A673 (cell line): ENCODE measurements around the gene KIF26B. TPM values are rescaled to one million over a fixed set of nuclear protein-coding genes. Genes with fewer than 3 reads are reported as not detected.
"Not testable (repeated sequence)": the region's sequence is repeated elsewhere in the genome, so short reads cannot be mapped to it uniquely, and the experiment has no call there.

ENCODE experiments used
- BruUV-seq: library from RNA; stranded (reverse); fragments of 400-500 nt; replicated peaks from 2 replicates; lab custom pipeline; 2021; lab: Mats Ljungman, UMichigan
- CTCF ChIA-PET: fragments of 300-600 bp; sonication (Branson Sonifier 250); formaldehyde crosslinking; loops from one replicate; lab custom pipeline; 2022; ENCODE audit warnings: antibody characterized with exemption; lab: Charles Lee
- POLR2A ChIA-PET: fragments of 300-600 bp; sonication (Branson Sonifier 250); formaldehyde crosslinking; loops from one replicate; lab custom pipeline; 2022; ENCODE audit warnings: antibody characterized with exemption; ENCODE audit not compliant: low non-redundant PET; lab: Charles Lee
- DNase-seq: peaks from one replicate; pipeline ENCODE4 v3.0.0-alpha.2; 2015; ENCODE audit warnings: low spot score
- H3K27ac ChIP-seq: fragments of 200-600 bp; sonication (generic); 2 replicates; pipeline ENCODE4 v1.5.1; 2016; ENCODE audit warnings: mixed run types, low read depth, mild to moderate bottlenecking, mixed read lengths, antibody characterized with exemption, low read length; ENCODE audit not compliant: poor library complexity, severe bottlenecking
- H3K27me3 ChIP-seq: fragments of 200-600 bp; sonication (generic); replicated peaks from 2 replicates; pipeline ENCODE4 v1.6.1; 2017; ENCODE audit warnings: mixed run types, low read depth, mild to moderate bottlenecking, mixed read lengths, antibody characterized with exemption, low read length; ENCODE audit not compliant: insufficient read depth, poor library complexity
- H3K36me3 ChIP-seq: fragments of 200-600 bp; sonication (generic); 2 replicates; pipeline ENCODE4 v1.6.1; 2016; ENCODE audit warnings: mixed run types, mild to moderate bottlenecking, mixed read lengths, antibody characterized with exemption, low read length; ENCODE audit not compliant: insufficient read depth, poor library complexity, severe bottlenecking
- H3K4me1 ChIP-seq: fragments of 200-600 bp; sonication (generic); 2 replicates; pipeline ENCODE4 v1.6.1; 2017; ENCODE audit warnings: mixed run types, mild to moderate bottlenecking, mixed read lengths, antibody characterized with exemption, low read length; ENCODE audit not compliant: insufficient read depth, poor library complexity, severe bottlenecking
- H3K4me3 ChIP-seq: fragments of 200-600 bp; sonication (generic); 2 replicates; pipeline ENCODE4 v1.5.1; 2016; ENCODE audit warnings: low read depth, mixed run types, mild to moderate bottlenecking, mixed read lengths, low read length; ENCODE audit not compliant: poor library complexity, severe bottlenecking
- H3K9me3 ChIP-seq: fragments of 200-600 bp; sonication (generic); 2 replicates; pipeline ENCODE4 v1.6.1; 2016; ENCODE audit warnings: mixed run types, low read depth, mild to moderate bottlenecking, mixed read lengths, antibody characterized with exemption, low read length; ENCODE audit not compliant: poor library complexity, severe bottlenecking
- CTCF ChIP-seq: fragments of 300-800, 200-600 bp; sonication (generic); conservative IDR thresholded peaks from 2 replicates; pipeline ENCODE4 v1.5.1; 2017; ENCODE audit warnings: low read depth, mild to moderate bottlenecking, antibody characterized with exemption, low read length, moderate library complexity, mixed read lengths
- EZH2 ChIP-seq: fragments of 200-600 bp; sonication (generic); IDR thresholded peaks from 2 replicates; pipeline ENCODE4 v1.6.1; 2017; ENCODE audit warnings: borderline replicate concordance, low read depth, mild to moderate bottlenecking, mixed read lengths, antibody characterized with exemption, low read length; ENCODE audit not compliant: poor library complexity, severe bottlenecking
- intact Hi-C: fragments of 100-400 bp; cut with micrococcal nuclease; formaldehyde crosslinking; loops from one replicate; pipeline ENCODE4 v1.10.0; 2022; ENCODE audit not compliant: unreplicated experiment
- total RNA-seq: library from RNA; stranded (reverse); gene quantifications from 2 replicates; pipeline ENCODE4 v1.2.3, GENCODE V29; 2021

KIF26B gene
- total RNA-seq, 1 experiment from 2014 or later, result not detected

GRCh38 chr1:245129319-245130240 is 25.2 kb upstream of the KIF26B start:
- no peak for TF ChIP-seq CTCF
- TF ChIP-seq EZH2, result no peak
- intact Hi-C loops, result no loop called here
- CTCF ChIA-PET, result no interaction called here
- H3K9me3 ChIP-seq, result no peaks in the 10 kb centered on the region
- POLR2A ChIA-PET, result no interaction called here
- no peak overlapping the region for H3K4me3 ChIP-seq
- BruUV-seq, result no TSS peak
- no peaks in the 10 kb centered on the region for H3K36me3 ChIP-seq
- no peaks in the 10 kb centered on the region for H3K4me1 ChIP-seq
- no peak overlapping the region for H3K27ac ChIP-seq
- H3K27me3 ChIP-seq, result no peaks in the 10 kb centered on the region
- DNase-seq, result no peak

GRCh38 chr1:245130281-245131025 is 24.3 kb upstream of the KIF26B start:
- H3K4me1 ChIP-seq, H3K27ac ChIP-seq, CTCF ChIA-PET, H3K4me3 ChIP-seq, H3K36me3 ChIP-seq, intact Hi-C loops, H3K9me3 ChIP-seq, DNase-seq, BruUV-seq, POLR2A ChIA-PET, H3K27me3 ChIP-seq: not testable (repeated sequence)

- Histone ChIP-seq H3K4me3 (no peak overlapping the region), H3K9me3 (no peaks in the 10 kb centered on the region), H3K4me1 (no peaks in the 10 kb centered on the region), H3K27ac (no peak overlapping the region), H3K27me3 (no peaks in the 10 kb centered on the region), H3K36me3 (no peaks in the 10 kb centered on the region)
- ChIA-PET POLR2A (no interaction called here), CTCF (no interaction called here)
- TF ChIP-seq EZH2, result no peak
- DNase-seq, result no peak
- no TSS peak for BruUV-seq
- intact Hi-C loops, result no loop called here
Measured at GRCh38 chr1:245131026-245131393, 23.8 kb upstream of the KIF26B start.

- CTCF ChIA-PET, result no interaction called here
- no TSS peak for BruUV-seq
- TF ChIP-seq EZH2, result no peak
- no peak for TF ChIP-seq CTCF
Measured at GRCh38 chr1:245132771-245133170, 22.0 kb upstream of the KIF26B start.

More at GRCh38 chr1:245132771-245133170, 22.0 kb upstream of the KIF26B start:
- intact Hi-C loops, result no loop called here
- Histone ChIP-seq H3K4me1 (no peaks in the 10 kb centered on the region), H3K4me3 (no peak overlapping the region), H3K9me3 (no peaks in the 10 kb centered on the region), H3K27ac (no peak overlapping the region), H3K36me3 (no peaks in the 10 kb centered on the region), H3K27me3 (peaks cover 9% of the 10 kb centered on the region)
- POLR2A ChIA-PET, result no interaction called here
- DNase-seq, result no peak
